NCI-H2227 treated with DMSO at 0.1 percent for 48 hours (cell line): Measurements from ENCODE around the gene PADI4.
A peak's percentile ranks its signal among the peaks of the same experiment; 100 is the strongest.

ENCODE experiments used
- DNase-seq: peaks from one replicate; lab custom pipeline; 2025; lab: John Stamatoyannopoulos, UW

PADI4 gene

DNA sequence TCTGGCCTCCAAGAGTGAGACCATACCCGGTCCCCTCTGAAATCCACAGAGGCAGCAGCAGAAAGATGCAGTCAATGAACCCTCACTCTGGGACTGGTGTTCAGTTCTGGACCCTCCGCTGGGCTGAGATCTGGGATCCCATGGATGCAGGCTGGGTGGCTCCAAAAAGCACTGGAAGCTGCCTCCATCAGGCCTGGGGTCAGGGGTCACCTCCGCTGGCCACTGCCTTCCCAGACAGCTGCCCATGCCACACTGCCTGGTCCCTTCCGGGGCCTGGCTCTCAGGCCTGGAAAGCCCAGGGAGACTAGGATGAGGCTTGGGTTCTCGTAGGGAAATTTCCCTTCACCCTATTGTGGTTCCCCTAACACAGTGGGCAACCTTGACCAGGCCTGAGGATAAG is 21.4 kb upstream of the PADI4 start:
- DNase-seq: no peak

DNA sequence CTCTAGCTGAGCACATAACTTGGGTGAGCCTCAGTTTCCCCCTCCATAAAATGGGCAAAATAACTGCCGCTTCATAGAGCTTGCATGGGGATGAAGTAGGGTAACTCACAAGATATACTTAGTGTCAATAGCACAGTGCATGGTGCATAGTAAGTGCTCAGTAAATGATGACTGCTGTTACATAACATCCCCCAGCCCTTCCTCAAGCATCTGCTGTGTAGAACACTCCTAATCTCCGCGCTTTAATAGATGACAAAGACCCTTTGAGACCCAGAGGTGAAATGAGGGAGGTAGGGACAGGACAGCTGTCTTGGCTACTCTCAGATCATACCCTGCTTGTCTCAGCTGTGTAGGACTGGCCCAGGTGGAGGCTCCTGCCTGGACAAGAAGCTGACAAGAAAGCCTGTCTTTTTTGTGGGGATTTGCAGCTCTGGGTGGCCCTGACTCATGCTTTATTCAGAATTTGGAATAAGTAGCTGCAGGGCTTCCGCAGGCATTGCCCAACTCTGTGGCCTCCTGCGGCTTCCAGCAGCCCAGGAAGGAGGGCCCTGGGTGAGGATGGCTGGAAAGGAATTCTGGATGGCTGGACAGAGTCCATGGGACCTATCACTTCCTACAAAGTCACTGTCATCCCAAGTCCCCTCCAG is 20.7 kb upstream of the PADI4 start:
- DNase-seq: no peak

DNA sequence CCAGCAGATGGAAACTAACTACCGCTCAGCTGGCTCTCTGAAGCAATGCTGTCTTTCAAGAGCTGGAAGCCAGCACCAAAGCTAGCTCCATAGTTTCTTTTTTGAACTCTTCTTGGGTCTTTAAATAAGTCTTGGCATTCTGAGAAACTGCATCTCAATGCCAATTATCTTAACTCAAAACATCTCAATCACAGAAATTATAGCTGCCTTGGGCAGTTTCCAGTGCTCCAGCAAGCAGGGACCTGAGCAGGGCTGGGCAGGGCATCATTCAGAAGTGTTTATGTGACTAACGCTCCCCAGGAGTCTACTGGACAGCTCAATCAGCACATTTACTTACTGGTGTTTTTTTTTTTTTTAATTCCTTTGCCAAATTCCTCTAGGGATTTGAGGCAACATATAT is 18.3 kb upstream of the PADI4 start:
- DNase-seq: peak; percentile 18

DNA sequence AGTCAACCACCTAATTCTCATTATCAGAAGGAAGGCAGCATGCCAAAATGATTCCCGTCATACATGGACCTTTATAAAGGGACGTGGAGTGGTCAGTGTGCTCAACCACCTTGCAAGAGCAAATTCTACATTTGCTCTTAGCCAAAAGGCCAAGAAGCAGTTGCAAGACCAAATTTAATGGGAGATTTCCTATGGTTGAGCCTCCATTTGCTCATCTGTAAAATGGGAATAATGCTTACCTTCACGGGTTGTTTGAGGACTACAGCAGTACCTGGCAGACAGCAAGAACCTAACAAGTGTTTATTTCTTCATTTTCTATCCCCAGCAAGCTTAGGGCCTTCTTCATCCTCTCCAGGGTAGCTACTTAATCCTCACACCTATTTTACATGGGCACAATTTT is 17.4 kb upstream of the PADI4 start:
- DNase-seq: no peak

DNA sequence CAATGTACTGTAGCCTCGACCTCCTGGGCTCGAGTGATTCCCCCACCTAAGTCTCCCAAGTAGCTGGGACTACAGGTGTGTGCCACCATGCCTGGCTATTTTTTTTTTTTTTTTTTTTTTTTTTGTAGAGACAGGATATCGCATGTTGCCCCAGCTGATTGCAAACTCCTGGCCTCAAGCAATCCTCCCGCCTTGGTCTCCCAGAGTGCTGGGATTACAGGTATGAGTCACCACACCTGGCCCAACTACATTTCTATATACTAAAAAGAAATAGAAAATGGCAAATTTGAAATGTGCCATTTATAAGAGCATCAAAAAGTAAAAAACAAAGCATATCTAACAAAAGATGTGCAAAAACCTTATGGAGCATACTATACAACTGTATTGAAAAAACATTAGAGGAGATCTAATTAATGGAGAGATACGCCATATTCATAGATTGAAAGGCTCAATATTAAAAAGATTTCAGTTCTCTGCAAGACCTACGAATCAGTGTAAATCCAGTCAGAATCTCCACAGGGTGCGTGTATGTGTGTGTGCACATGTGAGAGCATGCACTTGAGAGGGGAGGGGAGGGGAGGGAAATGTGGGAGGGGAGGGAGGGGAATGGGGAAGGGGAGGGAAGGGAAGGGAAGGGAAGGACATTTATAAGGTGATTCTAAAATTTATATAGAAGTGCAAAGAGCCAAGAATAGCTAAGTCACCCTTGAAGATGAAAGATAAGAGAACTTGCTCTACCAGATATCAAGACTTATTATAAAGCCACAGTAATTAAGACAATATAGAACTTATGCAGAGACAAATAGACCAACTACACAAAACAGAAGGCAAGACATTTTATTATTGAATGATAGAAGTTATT is 15.5 kb upstream of the PADI4 start:
- no peak for DNase-seq

DNA sequence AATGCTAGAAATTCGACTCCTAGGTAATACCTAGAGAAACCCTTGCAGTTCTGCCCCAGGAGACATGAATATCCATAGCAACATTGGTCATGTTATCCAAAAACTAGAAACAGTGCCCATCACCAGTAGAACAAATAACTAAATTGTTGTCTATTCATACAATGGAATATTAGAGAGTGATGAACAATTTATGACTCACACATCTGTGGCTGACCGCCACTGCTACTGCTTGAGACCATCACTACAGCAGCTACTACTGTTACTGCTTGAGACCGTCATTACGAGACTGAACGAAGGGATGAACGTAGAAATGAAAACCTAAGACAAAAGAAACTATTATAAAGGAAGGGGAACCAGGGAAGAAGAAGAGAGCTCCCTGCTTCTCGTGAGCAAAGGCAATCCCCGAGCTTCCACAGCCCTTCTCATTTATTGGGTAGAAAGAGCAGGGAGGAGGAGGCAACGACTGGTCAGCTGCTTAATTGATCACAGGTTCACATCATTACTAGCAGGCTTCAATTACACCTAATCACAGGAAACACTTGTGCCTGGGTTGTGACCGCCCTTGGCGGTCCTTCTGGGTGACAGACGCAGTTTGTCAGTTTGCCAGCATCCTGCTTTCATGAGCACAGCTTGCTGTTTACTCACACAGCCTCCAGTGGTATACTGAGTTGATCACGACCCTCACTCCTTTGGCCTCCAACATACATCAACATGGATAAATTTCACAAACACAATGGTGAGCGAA is 14.1 kb upstream of the PADI4 start:
- no peak for DNase-seq

DNA sequence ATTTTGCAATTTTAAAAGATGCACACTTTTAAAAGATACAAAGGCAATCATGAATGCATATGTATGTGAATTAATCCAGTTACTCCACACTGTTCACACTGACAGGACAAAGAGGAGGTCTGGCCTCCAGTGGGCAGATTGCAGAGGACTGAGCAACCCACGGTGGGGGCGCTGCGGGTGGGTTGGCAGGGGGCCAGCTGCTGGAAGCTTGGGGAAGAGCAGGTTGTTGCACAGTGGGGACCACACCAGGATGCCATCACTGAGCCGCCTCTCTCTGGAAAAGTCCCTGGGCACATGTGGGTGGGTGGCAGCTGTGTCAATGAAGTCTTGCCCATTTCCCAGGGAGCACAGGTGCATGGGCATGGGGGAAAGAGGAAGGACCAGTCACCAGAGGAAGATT is 12.7 kb upstream of the PADI4 start:
- no peak for DNase-seq

DNA sequence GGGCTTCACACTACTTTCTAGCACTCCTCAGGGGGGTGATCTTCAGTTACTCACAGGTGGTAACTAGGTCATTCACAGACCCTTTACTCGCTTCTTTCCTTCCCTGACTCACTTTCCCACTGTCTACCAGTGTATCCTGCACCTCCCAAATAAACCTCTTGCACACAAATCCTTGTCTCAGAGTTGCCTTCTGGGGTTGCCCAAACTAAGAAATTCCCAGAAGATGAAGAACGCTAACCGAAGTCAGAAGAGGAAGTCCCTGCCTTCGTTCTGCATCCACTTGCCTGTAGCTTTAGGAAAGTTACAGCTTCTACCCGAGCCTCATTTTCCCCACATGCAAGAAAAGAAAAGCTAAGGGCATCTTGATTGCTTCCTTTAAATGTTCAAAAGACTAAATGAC is 11.9 kb upstream of the PADI4 start:
- DNase-seq: no peak

DNA sequence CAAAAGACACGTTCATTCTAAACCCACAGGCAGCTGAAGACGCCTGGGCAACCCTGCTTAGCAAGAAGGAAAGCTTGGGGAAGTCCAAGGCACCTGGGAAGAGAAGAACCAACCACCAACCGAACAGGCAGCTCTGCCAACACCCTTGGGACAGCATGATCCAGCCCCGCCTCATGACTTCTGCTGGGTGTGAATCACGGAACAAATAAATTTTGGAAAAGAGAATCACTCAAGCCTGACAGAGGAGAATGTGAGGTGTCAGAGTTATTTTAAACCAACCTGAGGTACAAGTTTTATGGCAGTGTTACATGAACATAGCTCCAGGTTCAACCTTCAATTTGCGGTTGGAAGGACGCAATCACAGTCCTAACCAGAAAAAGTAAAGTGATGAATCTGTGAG is 10.0 kb upstream of the PADI4 start:
- no peak for DNase-seq

DNA sequence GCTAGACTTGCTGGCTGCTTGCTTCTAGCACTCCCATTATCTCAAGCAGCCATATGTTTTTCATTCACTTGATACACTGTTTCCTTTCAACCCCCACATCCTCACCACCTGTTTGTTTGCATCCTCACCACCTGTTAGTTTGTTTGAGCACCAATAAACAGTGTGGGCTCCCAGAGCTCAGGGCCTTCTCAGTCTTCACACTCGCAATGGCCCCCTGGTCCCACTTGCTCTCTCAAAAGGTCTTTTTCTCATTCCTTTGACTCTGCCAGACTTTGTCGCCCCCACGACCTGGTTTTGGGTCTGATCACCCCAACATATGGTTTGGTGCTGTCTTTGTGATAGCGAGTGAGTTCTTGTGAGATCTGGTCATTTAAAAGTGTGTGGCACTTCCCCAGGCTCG is 6.2 kb upstream of the PADI4 start:
- no peak for DNase-seq

DNA sequence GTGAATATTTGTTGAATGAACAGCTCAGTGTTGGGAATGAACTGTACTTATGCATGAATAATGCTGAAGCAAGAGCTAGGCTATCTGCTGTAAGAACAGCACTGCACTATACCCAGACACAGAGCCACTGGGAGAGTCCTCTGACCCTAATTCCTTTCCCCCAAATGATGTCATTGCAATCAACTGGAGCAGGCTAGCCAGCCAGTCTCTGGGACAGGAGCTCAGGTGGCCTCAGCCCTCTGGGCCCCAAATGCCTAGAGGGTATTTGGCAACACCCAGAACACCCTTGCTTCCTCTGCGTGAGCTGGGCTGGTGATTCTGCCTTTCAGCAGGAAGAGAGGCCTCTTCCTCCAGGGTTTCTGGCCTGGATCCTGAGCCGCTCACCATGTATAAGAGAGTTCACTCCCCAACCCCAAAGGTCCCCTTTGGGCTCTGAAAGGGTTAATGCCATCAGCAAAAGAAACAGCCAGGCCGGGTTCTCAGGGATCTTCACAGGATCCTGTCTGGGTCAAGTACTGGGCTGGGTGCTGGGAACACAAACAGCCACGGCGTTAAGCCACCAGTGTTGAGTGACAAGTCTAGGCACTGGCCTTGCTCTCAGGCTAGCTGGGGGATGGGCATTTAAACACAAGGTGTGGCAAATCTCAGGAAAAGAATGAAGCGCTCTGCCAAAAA is 3.7 kb upstream of the PADI4 start:
- no peak for DNase-seq

DNA sequence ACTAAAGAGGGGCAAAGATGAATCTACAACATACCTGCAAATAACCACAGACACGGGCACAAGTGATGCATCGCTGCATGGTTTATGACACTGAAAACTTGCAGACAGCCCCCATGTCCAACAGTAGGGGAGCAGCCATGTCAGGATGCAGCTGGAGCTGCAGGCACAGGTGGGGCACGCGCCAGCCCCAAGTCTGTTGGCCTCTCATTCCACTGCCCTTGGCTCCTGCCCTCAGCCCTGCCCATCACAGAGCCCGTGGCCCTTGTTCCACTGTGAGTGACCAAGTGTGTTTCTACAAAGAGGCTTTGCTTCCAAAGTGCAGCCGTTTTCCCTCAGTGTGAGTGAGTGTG is 3.2 kb upstream of the PADI4 start:
- DNase-seq: no peak

DNA sequence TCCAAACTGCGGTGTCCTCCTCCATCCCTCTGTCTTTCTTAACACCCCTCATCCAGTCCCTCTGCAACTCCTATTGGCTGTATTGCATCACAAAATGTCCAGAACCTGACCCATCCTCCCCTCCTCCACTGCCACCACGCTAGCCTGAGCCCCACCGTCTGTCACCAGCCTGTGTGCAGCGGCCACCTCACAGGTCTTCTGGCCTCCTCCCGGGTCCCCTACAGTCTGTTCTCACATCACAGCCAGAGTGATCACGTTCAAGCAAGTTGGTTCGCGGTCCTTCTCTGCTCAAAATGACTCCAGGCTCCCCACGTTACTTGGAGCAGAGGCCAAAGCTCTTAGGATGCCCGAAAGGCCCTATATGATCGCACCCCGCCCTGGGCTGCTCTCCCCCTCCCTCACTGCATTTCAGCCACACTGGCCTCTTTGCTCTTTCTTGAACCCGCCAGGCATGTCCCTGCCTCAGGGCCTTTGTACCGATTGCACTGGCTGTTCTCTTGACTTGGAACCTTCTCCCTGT is 2.4 kb upstream of the PADI4 start:
- no peak for DNase-seq

DNA sequence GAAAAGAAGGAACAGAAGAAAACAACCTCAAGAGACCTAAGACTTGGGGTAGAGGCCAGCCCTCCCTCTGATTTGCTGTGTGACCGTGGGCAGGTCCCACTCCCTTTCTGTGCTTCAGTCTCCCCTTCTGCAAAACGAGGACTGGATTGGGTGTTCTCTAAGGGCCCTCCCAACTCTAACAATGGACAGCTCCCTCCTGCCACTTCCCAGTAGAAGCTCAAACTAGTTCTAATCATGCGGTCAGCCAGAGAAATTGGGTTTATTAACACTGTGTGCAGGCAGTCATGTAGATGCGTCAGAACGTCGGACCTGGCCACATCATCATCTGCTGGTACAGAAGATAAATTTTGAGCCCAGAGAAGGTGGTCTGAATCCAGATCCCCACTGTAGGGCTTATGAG is 1.6 kb upstream of the PADI4 start:
- no peak for DNase-seq

DNA sequence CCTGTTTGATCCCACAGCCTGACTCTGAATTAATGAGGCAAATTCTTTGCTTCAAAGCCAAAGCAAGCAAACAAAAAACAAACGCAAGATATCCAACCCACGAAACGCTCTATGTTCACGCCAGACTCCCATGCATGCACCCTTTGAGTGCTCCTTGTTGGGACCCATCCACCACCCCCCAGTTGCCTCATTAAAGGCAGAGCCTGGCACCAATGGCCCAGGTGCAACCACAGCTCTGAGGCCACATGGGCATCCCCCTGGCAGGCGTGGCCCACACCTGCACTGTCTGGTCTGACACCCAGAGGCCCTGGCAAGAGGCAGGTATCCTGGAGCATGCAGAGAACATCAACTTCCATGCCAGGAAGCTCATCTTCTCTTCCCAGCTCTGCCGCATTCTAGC is 1.1 kb upstream of the PADI4 start:
- DNase-seq: no peak

DNA sequence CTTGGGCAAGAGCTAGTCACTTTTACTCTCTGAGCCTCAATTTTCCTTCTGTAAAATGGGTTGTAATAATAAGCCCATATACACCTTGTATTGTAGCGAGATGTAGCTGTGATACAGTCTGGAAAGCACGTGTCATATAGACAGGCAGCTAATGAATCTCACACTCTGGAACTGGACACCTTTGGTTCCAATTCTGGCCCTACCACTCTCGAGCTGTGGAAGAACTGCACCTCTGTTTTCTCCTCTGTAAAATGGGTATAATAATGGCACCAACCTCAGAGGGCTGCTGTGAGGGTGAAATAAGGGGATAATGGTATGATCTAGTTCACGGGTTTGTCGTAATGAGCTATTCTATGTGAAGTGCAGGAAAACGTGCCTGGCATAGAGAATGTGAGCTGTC is 668 bp upstream of the PADI4 start:
- DNase-seq: no peak

DNA sequence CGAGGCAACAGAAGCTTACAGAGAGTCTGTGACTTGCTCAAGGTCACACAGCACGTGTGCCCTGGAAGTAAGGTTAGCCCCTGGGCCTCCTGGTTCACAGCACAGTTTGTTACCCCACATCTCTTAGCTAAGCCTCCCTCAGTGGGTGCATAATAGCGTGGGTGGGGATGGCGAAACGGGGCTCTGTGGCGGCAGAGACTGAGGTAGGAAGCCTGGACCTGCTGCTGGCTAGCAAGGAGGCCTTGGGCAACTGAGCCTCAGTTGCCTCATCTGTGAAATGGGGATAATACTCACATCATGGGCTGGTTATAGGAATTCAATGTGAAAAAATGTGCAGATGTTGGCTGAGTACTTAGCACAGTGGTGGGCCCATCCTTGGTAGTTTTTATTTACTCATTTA is 596 bp downstream of the PADI4 start:
- no peak for DNase-seq

DNA sequence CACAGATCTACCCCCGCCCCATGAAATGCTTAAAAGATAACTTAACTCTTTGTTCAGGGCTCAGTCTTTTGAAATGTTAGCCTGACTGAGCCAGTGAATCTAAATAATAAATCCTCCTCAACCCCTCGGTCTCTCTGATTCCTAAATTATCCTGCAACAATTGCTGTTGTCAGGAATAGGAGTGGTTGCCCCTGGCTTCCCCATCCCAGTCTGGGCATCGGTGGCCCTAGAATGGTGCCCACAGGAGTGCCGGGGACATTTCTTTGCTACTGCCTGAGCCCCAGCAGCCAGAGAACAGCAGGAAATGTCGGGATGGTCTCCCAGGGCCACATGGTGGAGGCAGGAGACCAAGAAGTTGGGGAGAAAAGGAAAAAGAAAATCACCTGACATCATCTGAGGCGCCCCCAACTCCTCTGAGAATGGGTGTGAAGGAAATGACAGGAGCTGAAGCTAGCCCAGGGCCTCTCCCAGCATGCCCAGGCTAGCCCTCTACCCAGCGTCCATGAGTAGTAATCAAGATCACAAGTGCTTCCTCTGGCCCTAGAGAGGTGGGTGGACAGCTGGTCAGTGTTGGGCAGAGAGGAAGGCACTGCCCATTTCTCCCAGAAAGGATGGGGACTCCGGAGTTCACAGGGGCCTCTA is 1.6 kb downstream of the PADI4 start:
- no peak for DNase-seq

DNA sequence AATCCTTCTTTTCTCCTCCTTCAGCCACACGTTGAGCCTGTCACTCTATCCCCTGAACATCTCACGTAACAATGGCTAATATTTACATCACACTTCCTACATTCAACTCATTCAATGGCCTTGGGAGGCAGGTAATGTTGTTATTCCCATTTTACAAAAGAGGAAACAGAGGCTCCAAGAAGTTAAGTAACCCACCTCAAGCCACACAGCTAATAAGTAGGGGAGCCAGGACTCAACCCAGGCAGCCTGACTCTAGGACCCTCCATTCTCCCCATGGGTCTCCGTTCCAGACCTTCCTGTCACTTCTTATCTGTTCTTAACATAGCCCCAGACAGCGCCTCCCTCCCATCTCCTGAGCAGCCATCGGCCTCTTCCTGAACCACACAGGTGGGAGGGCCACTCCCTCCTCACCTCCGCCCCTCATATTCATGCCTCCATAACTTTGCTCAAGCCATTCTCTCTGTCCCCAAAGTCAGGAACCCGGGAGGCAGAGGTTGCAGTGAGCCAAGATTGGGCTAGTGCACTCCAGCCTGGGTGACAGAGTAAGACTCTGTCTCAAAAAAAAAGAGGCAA is 2.2 kb downstream of the PADI4 start:
- DNase-seq: no peak

DNA sequence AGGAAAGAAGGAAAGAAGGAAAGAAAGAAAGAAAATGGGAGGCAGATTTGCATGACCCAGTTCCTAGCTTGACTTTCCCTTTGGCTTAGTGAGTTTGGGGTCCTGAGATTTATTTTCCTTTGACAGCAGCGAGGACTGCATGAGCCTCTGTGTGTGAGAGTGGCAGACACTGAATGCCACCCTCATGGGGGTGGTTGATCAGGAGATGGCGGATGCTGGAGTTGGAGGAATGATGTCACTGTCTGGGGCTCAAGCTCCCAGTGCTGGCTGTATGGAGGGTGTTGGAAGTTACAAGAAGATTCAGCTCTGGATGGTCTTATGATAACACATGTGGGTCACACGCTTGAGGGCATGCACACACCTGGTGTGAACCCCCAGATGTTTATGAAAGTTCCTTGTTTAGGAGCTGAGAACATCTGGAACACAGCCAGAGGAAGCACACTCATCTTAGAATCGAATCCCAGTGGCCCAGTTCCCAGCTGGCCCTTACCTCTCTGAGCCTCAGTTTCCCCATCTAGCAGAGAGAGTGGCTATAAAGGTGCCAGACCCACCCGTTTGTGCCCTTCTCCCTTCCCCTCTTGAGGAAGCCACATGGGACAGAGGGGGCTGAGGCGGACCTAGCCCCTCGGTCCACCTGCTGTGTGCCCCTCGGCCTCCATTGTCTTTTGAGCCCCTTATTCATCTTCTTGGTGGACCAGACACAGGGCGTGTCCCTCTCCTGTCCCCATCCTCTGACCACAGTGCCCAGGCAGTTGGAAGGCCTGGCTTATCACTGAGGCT is 5.7 kb downstream of the PADI4 start:
- DNase-seq: no peak

DNA sequence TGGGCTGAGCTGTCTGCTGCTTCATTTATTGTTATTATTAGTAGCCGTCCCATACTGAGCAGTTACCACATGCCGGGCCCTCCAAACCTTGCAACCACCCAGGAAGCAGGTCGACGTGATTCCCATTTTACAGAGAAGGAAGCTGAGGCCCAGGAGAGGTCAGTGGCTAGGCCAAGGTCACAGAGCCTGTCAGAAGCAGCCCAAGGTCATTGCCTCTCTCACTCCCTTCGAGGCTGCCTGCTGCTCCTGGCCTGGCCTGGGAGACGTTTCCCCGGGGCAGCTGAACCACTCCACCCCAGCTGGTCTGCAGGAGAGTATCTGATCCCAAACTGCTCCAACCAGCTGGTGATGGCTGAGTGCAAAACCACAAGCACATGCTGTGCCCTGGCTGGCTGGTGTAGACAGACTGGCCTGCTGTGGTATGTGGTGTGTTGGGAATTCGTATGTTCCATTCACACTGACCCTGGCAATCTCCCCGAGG is 6.5 kb downstream of the PADI4 start:
- no peak for DNase-seq
